NCI-H69 (cell line): ENCODE results near the gene MYO1B.

ENCODE experiments used
- DNase-seq: peaks from one replicate; lab custom pipeline; 2025; lab: John Stamatoyannopoulos, UW

The MYO1B gene

GRCh38 chr2:191362841-191363240 lies 117.6 kb downstream of the MYO1B start:
- no peak for DNase-seq

- DNase-seq: no peak
Measured at GRCh38 chr2:191363267-191363666, 118.1 kb downstream of the MYO1B start.

- DNase-seq: no peak
Measured at GRCh38 chr2:191365089-191365488, 119.9 kb downstream of the MYO1B start.

GRCh38 chr2:191366199-191366598 lies 121.0 kb downstream of the MYO1B start:
- no peak for DNase-seq

GRCh38 chr2:191369034-191369433 lies 123.8 kb downstream of the MYO1B start:
- no peak for DNase-seq

GRCh38 chr2:191374366-191374765 lies 129.2 kb downstream of the MYO1B start:
- DNase-seq: no peak

- DNase-seq: no peak
Measured at GRCh38 chr2:191374939-191375338, 129.7 kb downstream of the MYO1B start.

- DNase-seq: peak; percentile 16
Measured at GRCh38 chr2:191376981-191377629, 131.9 kb downstream of the MYO1B start.

GRCh38 chr2:191379375-191379774 lies 134.2 kb downstream of the MYO1B start:
- no peak for DNase-seq

GRCh38 chr2:191382801-191383200 lies 137.6 kb downstream of the MYO1B start:
- peak; percentile 10 for DNase-seq

- no peak for DNase-seq
Measured at GRCh38 chr2:191383486-191383885, 138.3 kb downstream of the MYO1B start.

- no peak for DNase-seq
Measured at GRCh38 chr2:191384829-191385228, 139.6 kb downstream of the MYO1B start.

- no peak for DNase-seq
Measured at GRCh38 chr2:191385416-191386160, 140.4 kb downstream of the MYO1B start.

- no peak for DNase-seq
Measured at GRCh38 chr2:191386938-191387536, 141.8 kb downstream of the MYO1B start.

GRCh38 chr2:191389288-191389687 lies 144.1 kb downstream of the MYO1B start:
- DNase-seq: no peak

- no peak for DNase-seq
Measured at GRCh38 chr2:191391171-191391570, 146.0 kb downstream of the MYO1B start.

GRCh38 chr2:191394043-191394442 lies 148.8 kb downstream of the MYO1B start:
- DNase-seq: no peak

GRCh38 chr2:191396794-191397193 lies 151.6 kb downstream of the MYO1B start:
- DNase-seq: no peak

- DNase-seq: no peak
Measured at GRCh38 chr2:191399601-191400000, 154.4 kb downstream of the MYO1B start.

- no peak for DNase-seq
Measured at GRCh38 chr2:191401287-191401686, 156.1 kb downstream of the MYO1B start.

GRCh38 chr2:191402966-191403565 lies 157.9 kb downstream of the MYO1B start:
- DNase-seq: no peak

- no peak for DNase-seq
Measured at GRCh38 chr2:191404568-191404991, 159.4 kb downstream of the MYO1B start.

- no peak for DNase-seq
Measured at GRCh38 chr2:191405546-191405945, 160.3 kb downstream of the MYO1B start.
